ENCODE data around the gene CCDC15. TPM values are rescaled to one million over a fixed set of nuclear protein-coding genes. Genes with fewer than 3 reads are reported as not detected.
A peak's percentile ranks its signal among the peaks of the same experiment; 100 is the strongest.

The CCDC15 gene
- total and polyA plus RNA-seq, 2 of the 4 experiments (the other 2 are of a cell fraction), result 1.1 to 2.0 TPM

GRCh38 chr11:124917115-124917637, 36.8 kb upstream of the CCDC15 start:
- H3K27me3 ChIP-seq (ENCODE audit: control insufficient read depth, insufficient read depth, low read length), result no peaks in the 10 kb centered on the region
- H3K79me1 ChIP-seq (ENCODE audit: low read depth in 1 of 2, low read length in 2 of 2), result peaks cover 0 to 3% of the 10 kb centered on the region in 2 experiments; a peak in 1 of 4 replicates
- H3K4ac ChIP-seq (ENCODE audit: low read depth, low read length), result peak overlapping the region; percentile 87
- CTCF ChIA-PET, result interaction anchor here (0.9 to 1.2 kb wide), 2 partner anchors 10 to 12 kb away, joined by 3 read pairs; no protein-coding TSS in a partner anchor
- no peak overlapping the region for H3K9ac ChIP-seq (ENCODE audit: low read depth, low read length)
- peak; percentile 89 for TF ChIP-seq CEBPB (IDR thresholded peaks at IDR 0.05; ENCODE audit: low read depth, low read length)
- no peak for TF ChIP-seq ELK1 (IDR thresholded peaks at IDR 0.05; ENCODE audit: borderline replicate concordance, low read depth, low read length)
- peak; percentile 19; the same call in 1 of the 2 replicates for TF ChIP-seq USF2 (IDR thresholded peaks at IDR 0.05; ENCODE audit: low read depth, low read length)
- TF ChIP-seq CTCF (conservative IDR thresholded peaks at IDR 0.05; ENCODE audit: low read depth, low read length), result no peak
- H3K4me1 ChIP-seq (ENCODE audit: control insufficient read depth, insufficient read depth, low read length), result peaks cover 8% of the 10 kb centered on the region
- H3K9me3 ChIP-seq (ENCODE audit: control insufficient read depth, insufficient read depth, low read length), result peaks cover 2% of the 10 kb centered on the region; the same call in 1 of the 2 replicates
- ATAC-seq (ENCODE audit: low read depth), result peak; percentile 63
- no peaks in the 10 kb centered on the region for H3K36me3 ChIP-seq (ENCODE audit: control insufficient read depth, insufficient read depth, low read length)
- POLR2A ChIA-PET (ENCODE audit: unreplicated experiment), result no interaction called here
- BruUV-seq (replicated peaks), result no TSS peak
- H3K9me1 ChIP-seq (ENCODE audit: insufficient read depth, low read length), result peaks cover 24% of the 10 kb centered on the region; the same call in 1 of the 2 replicates
- H2BK120ac ChIP-seq (ENCODE audit: low read depth, low read length), result peak overlapping the region; percentile 86
- peak overlapping the region; percentile 58; the same call in 1 of the 2 replicates for H3K23ac ChIP-seq (ENCODE audit: low read depth, low read length)
- peak overlapping the region; percentile 47; the same call in 2 of the 3 replicates for H2BK15ac ChIP-seq (ENCODE audit: low read depth, low read length)
- peak overlapping the region; percentile 63; the same call in 1 of the 2 replicates for H3K27ac ChIP-seq (ENCODE audit: insufficient read depth, low read length)
- H4K20me1 ChIP-seq (ENCODE audit: insufficient read depth, low read length), result no peaks in the 10 kb centered on the region
- H4K8ac ChIP-seq (ENCODE audit: low read depth in 2 of 2, low read length in 2 of 2), result peak overlapping the region in 1 of 2 experiments; percentile 86; a peak in 2 of 4 replicates
- no peak overlapping the region; the same call in 1 of the 2 replicates for H3K56ac ChIP-seq (ENCODE audit: extremely low read depth, insufficient read depth, low read length)
- WGBS, 2 experiments (ENCODE audit: extremely low coverage in 2 of 2, insufficient read length in 1 of 2), result no CpG with 5 or more reads among the region's 6 CpGs
- in situ Hi-C loops (cut with MboI; ENCODE audit: low sequenced_read_pairs) (no loop called here), intact Hi-C loops (cut with micrococcal nuclease) (no loop called here), dilution Hi-C loops (cut with HindIII; ENCODE audit: low sequenced_read_pairs, unreplicated experiment) (no loop called here)
- no peak overlapping the region for H3K4me3 ChIP-seq (ENCODE audit: insufficient read depth, low read depth, low read length)
- peak overlapping the region; percentile 31 for H2BK5ac ChIP-seq (ENCODE audit: low read depth, low read length, poor library complexity, severe bottlenecking)
- peak overlapping the region; percentile 30 for H2AK9ac ChIP-seq (replicated peaks; ENCODE audit: low read depth, low read length, poor library complexity)
- H3K18ac ChIP-seq (ENCODE audit: low read depth, low read length), result peak overlapping the region; percentile 31
- H2AK5ac ChIP-seq (ENCODE audit: low read depth, low read length), result peak overlapping the region; percentile 83
- peak; percentile 89 for DNase-seq
- peak overlapping the region; percentile 74 for H3K14ac ChIP-seq (replicated peaks; ENCODE audit: low read depth, low read length)
- peak overlapping the region; percentile 78 for H2BK20ac ChIP-seq (ENCODE audit: low read depth, low read length)
- H4K91ac ChIP-seq (ENCODE audit: insufficient read depth, low read depth, low read length), result peak overlapping the region; percentile 40
- peak overlapping the region; percentile 86 for H2AFZ ChIP-seq (replicated peaks; ENCODE audit: low read length, poor library complexity)
- H4K5ac ChIP-seq (ENCODE audit: low read depth, low read length), result peak overlapping the region; percentile 37
- no peak overlapping the region for H3K4me2 ChIP-seq (ENCODE audit: low read depth, low read length)

Data from IMR-90 (cell line).